Loucy (cell line): ENCODE data around the gene FBXO9.

Experiments used
- EZH2phosphoT487 ChIP-seq: fragments of 200-600 bp; IDR thresholded peaks from 2 replicates; pipeline ENCODE4 v1.6.1; 2018; ENCODE audit warnings: antibody characterized with exemption, mild to moderate bottlenecking, moderate library complexity, borderline replicate concordance
- TF ChIP-seq, protein P1 (sequence below): fragments of 200-600 bp; sonication (generic); conservative IDR thresholded peaks from 2 replicates; pipeline ENCODE4 v1.5.1; 2014; ENCODE audit warnings: mild to moderate bottlenecking, antibody characterized with exemption, low read length

GRCh38 chr6:53069427-53069826, 4.2 kb downstream of the FBXO9 start:
- TF ChIP-seq, protein P1, sequence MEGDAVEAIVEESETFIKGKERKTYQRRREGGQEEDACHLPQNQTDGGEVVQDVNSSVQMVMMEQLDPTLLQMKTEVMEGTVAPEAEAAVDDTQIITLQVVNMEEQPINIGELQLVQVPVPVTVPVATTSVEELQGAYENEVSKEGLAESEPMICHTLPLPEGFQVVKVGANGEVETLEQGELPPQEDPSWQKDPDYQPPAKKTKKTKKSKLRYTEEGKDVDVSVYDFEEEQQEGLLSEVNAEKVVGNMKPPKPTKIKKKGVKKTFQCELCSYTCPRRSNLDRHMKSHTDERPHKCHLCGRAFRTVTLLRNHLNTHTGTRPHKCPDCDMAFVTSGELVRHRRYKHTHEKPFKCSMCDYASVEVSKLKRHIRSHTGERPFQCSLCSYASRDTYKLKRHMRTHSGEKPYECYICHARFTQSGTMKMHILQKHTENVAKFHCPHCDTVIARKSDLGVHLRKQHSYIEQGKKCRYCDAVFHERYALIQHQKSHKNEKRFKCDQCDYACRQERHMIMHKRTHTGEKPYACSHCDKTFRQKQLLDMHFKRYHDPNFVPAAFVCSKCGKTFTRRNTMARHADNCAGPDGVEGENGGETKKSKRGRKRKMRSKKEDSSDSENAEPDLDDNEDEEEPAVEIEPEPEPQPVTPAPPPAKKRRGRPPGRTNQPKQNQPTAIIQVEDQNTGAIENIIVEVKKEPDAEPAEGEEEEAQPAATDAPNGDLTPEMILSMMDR = no peak
- TF ChIP-seq EZH2phosphoT487 = no peak
